ENCODE measurements around the gene FBN1. TPM values are rescaled to one million over a fixed set of nuclear protein-coding genes. Genes with fewer than 3 reads are reported as not detected.

FBN1 gene
- total and polyA plus RNA-seq, 4 experiments from 2014 or later: 0.20 to 0.22 TPM; not detected in 2

GRCh38 chr15:48642795-48643194 is 2.7 kb downstream of the FBN1 start:
- no peak for DNase-seq
- H3K27ac ChIP-seq (ENCODE audit: low read depth, low read length): no peak overlapping the region
- H3K36me3 ChIP-seq (ENCODE audit: insufficient read depth, low read length): no peaks in the 10 kb centered on the region
- ChIA-PET POLR2A (ENCODE audit: partially characterized antibody) (no interaction called here), CTCF (ENCODE audit: partially characterized antibody) (no interaction called here)
- intact Hi-C loops (cut with micrococcal nuclease): no loop called here
- Mint-ChIP-seq H3K36me3 (no peaks in the 10 kb centered on the region), H3K4me1 (peaks cover 0 to 5% (median 3%) of the 10 kb centered on the region in 4 donors), H3K27me3 (peaks cover 17 to 20% of the 10 kb centered on the region in 2 donors), H3K4me3 (no peak overlapping the region), H3K27ac (no peak overlapping the region), H3K9me3 (no peaks in the 10 kb centered on the region)
- no peaks in the 10 kb centered on the region for H3K27me3 ChIP-seq (ENCODE audit: insufficient read depth, low read length)
- no peak overlapping the region for H3K4me3 ChIP-seq (ENCODE audit: low read length in 2 of 2)
- H3K9me3 ChIP-seq (ENCODE audit: control insufficient read depth in 1 of 2, low read length in 2 of 2): no peaks in the 10 kb centered on the region
- no peaks in the 10 kb centered on the region for H3K4me1 ChIP-seq (ENCODE audit: insufficient read depth, low read length)

- ChIA-PET POLR2A (ENCODE audit: partially characterized antibody) (no interaction called here), CTCF (ENCODE audit: partially characterized antibody) (no interaction called here)
- no peak overlapping the region for H3K27ac Mint-ChIP-seq
- Histone ChIP-seq H3K9me3 (ENCODE audit: control insufficient read depth in 1 of 2, low read length in 2 of 2) (no peaks in the 10 kb centered on the region), H3K4me3 (ENCODE audit: low read length in 2 of 2) (no peak overlapping the region), H3K27ac (ENCODE audit: low read depth, low read length) (no peak overlapping the region), H3K36me3 (ENCODE audit: insufficient read depth, low read length) (no peaks in the 10 kb centered on the region), H3K4me1 (ENCODE audit: insufficient read depth, low read length) (no peaks in the 10 kb centered on the region), H3K27me3 (ENCODE audit: insufficient read depth, low read length) (no peaks in the 10 kb centered on the region)
- H3K27me3 Mint-ChIP-seq: peaks cover 9 to 10% of the 10 kb centered on the region in 2 donors
- peaks cover 0 to 5% (median 2%) of the 10 kb centered on the region in 4 donors for H3K4me1 Mint-ChIP-seq
- DNase-seq: no peak
- H3K4me3 Mint-ChIP-seq: no peak overlapping the region
- H3K36me3 Mint-ChIP-seq: no peaks in the 10 kb centered on the region
- H3K9me3 Mint-ChIP-seq: no peaks in the 10 kb centered on the region
- intact Hi-C loops (cut with micrococcal nuclease): no loop called here
Measured at GRCh38 chr15:48641416-48641815, 4.1 kb downstream of the FBN1 start.

- ChIA-PET CTCF (ENCODE audit: partially characterized antibody) (no interaction called here), POLR2A (ENCODE audit: partially characterized antibody) (no interaction called here)
- Histone ChIP-seq H3K9me3 (ENCODE audit: control insufficient read depth in 1 of 2, low read length in 2 of 2) (no peaks in the 10 kb centered on the region), H3K36me3 (ENCODE audit: insufficient read depth, low read length) (no peaks in the 10 kb centered on the region), H3K27me3 (ENCODE audit: insufficient read depth, low read length) (no peaks in the 10 kb centered on the region), H3K4me3 (ENCODE audit: low read length in 2 of 2) (no peak overlapping the region), H3K27ac (ENCODE audit: low read depth, low read length) (no peak overlapping the region), H3K4me1 (ENCODE audit: insufficient read depth, low read length) (no peaks in the 10 kb centered on the region)
- Mint-ChIP-seq H3K27me3 (peaks cover 3 to 5% of the 10 kb centered on the region in 2 donors), H3K9me3 (no peaks in the 10 kb centered on the region), H3K27ac (no peak overlapping the region), H3K36me3 (no peaks in the 10 kb centered on the region), H3K4me1 (peaks cover 0 to under 1% (median 0%) of the 10 kb centered on the region in 4 donors), H3K4me3 (no peak overlapping the region)
- DNase-seq: no peak
- intact Hi-C loops (cut with micrococcal nuclease): no loop called here
Measured at GRCh38 chr15:48638963-48639362, 6.5 kb downstream of the FBN1 start.

- Histone ChIP-seq H3K27me3 (ENCODE audit: insufficient read depth, low read length) (no peaks in the 10 kb centered on the region), H3K36me3 (ENCODE audit: insufficient read depth, low read length) (no peaks in the 10 kb centered on the region), H3K9me3 (ENCODE audit: control insufficient read depth in 1 of 2, low read length in 2 of 2) (no peaks in the 10 kb centered on the region), H3K4me1 (ENCODE audit: insufficient read depth, low read length) (no peaks in the 10 kb centered on the region), H3K4me3 (ENCODE audit: low read length in 2 of 2) (no peak overlapping the region), H3K27ac (ENCODE audit: low read depth, low read length) (no peak overlapping the region)
- ChIA-PET CTCF (ENCODE audit: partially characterized antibody) (no interaction called here), POLR2A (ENCODE audit: partially characterized antibody) (no interaction called here)
- Mint-ChIP-seq H3K27ac (no peak overlapping the region), H3K4me1 (no peaks in the 10 kb centered on the region), H3K4me3 (no peak overlapping the region), H3K9me3 (no peaks in the 10 kb centered on the region), H3K36me3 (no peaks in the 10 kb centered on the region), H3K27me3 (no peaks in the 10 kb centered on the region)
- DNase-seq: no peak
- intact Hi-C loops (cut with micrococcal nuclease): no loop called here
Measured at GRCh38 chr15:48637639-48638038, 7.9 kb downstream of the FBN1 start.

GRCh38 chr15:48636511-48636910 is 9.0 kb downstream of the FBN1 start:
- Mint-ChIP-seq H3K27ac (no peak overlapping the region), H3K4me3 (no peak overlapping the region), H3K27me3 (no peaks in the 10 kb centered on the region), H3K4me1 (no peaks in the 10 kb centered on the region), H3K36me3 (no peaks in the 10 kb centered on the region), H3K9me3 (no peaks in the 10 kb centered on the region)
- no peak overlapping the region for H3K27ac ChIP-seq (ENCODE audit: low read depth, low read length)
- no peaks in the 10 kb centered on the region for H3K9me3 ChIP-seq (ENCODE audit: control insufficient read depth in 1 of 2, low read length in 2 of 2)
- no peak for DNase-seq
- H3K36me3 ChIP-seq (ENCODE audit: insufficient read depth, low read length): no peaks in the 10 kb centered on the region
- ChIA-PET POLR2A (ENCODE audit: partially characterized antibody) (no interaction called here), CTCF (ENCODE audit: partially characterized antibody) (no interaction called here)
- H3K4me1 ChIP-seq (ENCODE audit: insufficient read depth, low read length): no peaks in the 10 kb centered on the region
- no peak overlapping the region for H3K4me3 ChIP-seq (ENCODE audit: low read length in 2 of 2)
- intact Hi-C loops (cut with micrococcal nuclease): no loop called here
- H3K27me3 ChIP-seq (ENCODE audit: insufficient read depth, low read length): no peaks in the 10 kb centered on the region

GRCh38 chr15:48634893-48635292 is 10.6 kb downstream of the FBN1 start:
- Histone ChIP-seq H3K27me3 (ENCODE audit: insufficient read depth, low read length) (no peaks in the 10 kb centered on the region), H3K9me3 (ENCODE audit: control insufficient read depth in 1 of 2, low read length in 2 of 2) (no peaks in the 10 kb centered on the region), H3K36me3 (ENCODE audit: insufficient read depth, low read length) (no peaks in the 10 kb centered on the region), H3K4me3 (ENCODE audit: low read length in 2 of 2) (no peak overlapping the region), H3K4me1 (ENCODE audit: insufficient read depth, low read length) (no peaks in the 10 kb centered on the region), H3K27ac (ENCODE audit: low read depth, low read length) (no peak overlapping the region)
- intact Hi-C loops (cut with micrococcal nuclease): no loop called here
- no peak for DNase-seq
- Mint-ChIP-seq H3K9me3 (no peaks in the 10 kb centered on the region), H3K27ac (no peak overlapping the region), H3K4me1 (no peaks in the 10 kb centered on the region), H3K36me3 (no peaks in the 10 kb centered on the region), H3K4me3 (no peak overlapping the region), H3K27me3 (no peaks in the 10 kb centered on the region)
- POLR2A ChIA-PET (ENCODE audit: partially characterized antibody): no interaction called here
- CTCF ChIA-PET (ENCODE audit: partially characterized antibody): no interaction called here

- no peaks in the 10 kb centered on the region for H3K9me3 ChIP-seq (ENCODE audit: control insufficient read depth in 1 of 2, low read length in 2 of 2)
- CTCF ChIA-PET (ENCODE audit: partially characterized antibody): no interaction called here
- Mint-ChIP-seq H3K27ac (no peak overlapping the region), H3K4me3 (no peak overlapping the region), H3K9me3 (no peaks in the 10 kb centered on the region), H3K36me3 (no peaks in the 10 kb centered on the region), H3K27me3 (no peaks in the 10 kb centered on the region), H3K4me1 (no peaks in the 10 kb centered on the region)
- no peaks in the 10 kb centered on the region for H3K4me1 ChIP-seq (ENCODE audit: insufficient read depth, low read length)
- no peak overlapping the region for H3K4me3 ChIP-seq (ENCODE audit: low read length in 2 of 2)
- H3K27ac ChIP-seq (ENCODE audit: low read depth, low read length): no peak overlapping the region
- no peaks in the 10 kb centered on the region for H3K36me3 ChIP-seq (ENCODE audit: insufficient read depth, low read length)
- no peaks in the 10 kb centered on the region for H3K27me3 ChIP-seq (ENCODE audit: insufficient read depth, low read length)
- POLR2A ChIA-PET (ENCODE audit: partially characterized antibody): no interaction called here
- DNase-seq: no peak
- intact Hi-C loops (cut with micrococcal nuclease): no loop called here
Measured at GRCh38 chr15:48634096-48634495, 11.4 kb downstream of the FBN1 start.

- H3K27ac ChIP-seq (ENCODE audit: low read depth, low read length): no peak overlapping the region
- DNase-seq: no peak
- intact Hi-C loops (cut with micrococcal nuclease): no loop called here
- ChIA-PET POLR2A (ENCODE audit: partially characterized antibody) (no interaction called here), CTCF (ENCODE audit: partially characterized antibody) (no interaction called here)
- no peaks in the 10 kb centered on the region for H3K9me3 ChIP-seq (ENCODE audit: control insufficient read depth in 1 of 2, low read length in 2 of 2)
- Mint-ChIP-seq H3K4me1 (no peaks in the 10 kb centered on the region), H3K36me3 (no peaks in the 10 kb centered on the region), H3K9me3 (no peaks in the 10 kb centered on the region), H3K27me3 (peaks cover 0 to 1% of the 10 kb centered on the region in 2 donors), H3K27ac (no peak overlapping the region), H3K4me3 (no peak overlapping the region)
- H3K4me1 ChIP-seq (ENCODE audit: insufficient read depth, low read length): no peaks in the 10 kb centered on the region
- no peaks in the 10 kb centered on the region for H3K27me3 ChIP-seq (ENCODE audit: insufficient read depth, low read length)
- H3K36me3 ChIP-seq (ENCODE audit: insufficient read depth, low read length): no peaks in the 10 kb centered on the region
- H3K4me3 ChIP-seq (ENCODE audit: low read length in 2 of 2): no peak overlapping the region
Measured at GRCh38 chr15:48632651-48633050, 12.9 kb downstream of the FBN1 start.

Measured in CD4-positive, alpha-beta memory T cell (primary cell).